HT-29 (cell line): Measurements from ENCODE around the gene SLC26A4. TPM values are rescaled to one million over a fixed set of nuclear protein-coding genes. Genes with fewer than 3 reads are reported as not detected.

ENCODE experiments used
- DNase-seq: peaks from one replicate; pipeline ENCODE4 v3.0.0-alpha.2; 2015; ENCODE audit warnings: low spot score
- total RNA-seq: library from RNA; depleted of rRNA; stranded (reverse); fragments of >200 nt; shearing (Covaris generic); gene quantifications from 2 replicates; pipeline ENCODE4 v1.2.3, GENCODE V29; 2014

Gene SLC26A4
- total RNA-seq, 1 experiment from 2014 or later = not detected

DNA sequence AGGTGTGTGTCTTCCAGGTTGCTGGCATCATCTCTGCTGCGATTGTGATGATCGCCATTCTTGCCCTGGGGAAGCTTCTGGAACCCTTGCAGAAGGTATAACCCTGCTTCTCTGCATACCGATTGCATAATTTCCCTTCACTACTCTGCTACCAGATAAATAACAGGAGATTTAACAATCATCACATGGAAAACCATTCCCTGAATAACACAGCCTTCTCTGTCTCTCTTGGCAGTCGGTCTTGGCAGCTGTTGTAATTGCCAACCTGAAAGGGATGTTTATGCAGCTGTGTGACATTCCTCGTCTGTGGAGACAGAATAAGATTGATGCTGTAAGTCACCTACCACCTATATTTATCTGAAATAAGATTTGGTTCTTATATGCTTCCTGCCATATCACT, 33.8 kb downstream of the SLC26A4 start:
- no peak for DNase-seq

DNA sequence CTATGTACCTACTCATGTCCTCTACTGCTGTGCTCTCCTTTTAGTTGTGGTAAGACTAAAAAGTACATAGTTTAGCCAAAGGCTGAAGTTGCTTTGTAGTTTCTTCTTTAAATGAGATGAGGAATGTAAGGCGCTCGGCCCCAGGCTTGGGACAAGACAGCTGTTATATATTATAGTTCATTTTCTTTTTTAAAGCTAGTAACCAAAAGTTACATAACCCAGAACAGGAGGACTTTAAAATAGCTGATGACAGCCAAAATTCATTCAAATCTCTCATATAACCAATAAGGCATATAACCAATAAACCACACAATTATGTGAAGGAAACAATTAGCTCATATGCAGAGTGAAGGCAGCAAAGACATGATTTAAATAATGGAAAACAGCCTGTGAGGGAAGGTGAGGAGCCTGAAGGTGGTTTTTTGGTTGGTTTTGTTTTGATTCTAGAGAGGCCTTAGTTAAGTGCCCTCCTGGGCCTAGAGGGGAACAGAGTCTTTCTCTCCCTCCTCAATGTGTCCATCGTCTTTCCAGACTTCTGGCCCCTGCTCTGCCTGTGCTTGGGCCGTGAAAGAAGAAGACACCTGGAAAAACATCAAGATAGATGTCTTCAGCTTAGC, 35.8 kb downstream of the SLC26A4 start:
- no peak for DNase-seq

DNA sequence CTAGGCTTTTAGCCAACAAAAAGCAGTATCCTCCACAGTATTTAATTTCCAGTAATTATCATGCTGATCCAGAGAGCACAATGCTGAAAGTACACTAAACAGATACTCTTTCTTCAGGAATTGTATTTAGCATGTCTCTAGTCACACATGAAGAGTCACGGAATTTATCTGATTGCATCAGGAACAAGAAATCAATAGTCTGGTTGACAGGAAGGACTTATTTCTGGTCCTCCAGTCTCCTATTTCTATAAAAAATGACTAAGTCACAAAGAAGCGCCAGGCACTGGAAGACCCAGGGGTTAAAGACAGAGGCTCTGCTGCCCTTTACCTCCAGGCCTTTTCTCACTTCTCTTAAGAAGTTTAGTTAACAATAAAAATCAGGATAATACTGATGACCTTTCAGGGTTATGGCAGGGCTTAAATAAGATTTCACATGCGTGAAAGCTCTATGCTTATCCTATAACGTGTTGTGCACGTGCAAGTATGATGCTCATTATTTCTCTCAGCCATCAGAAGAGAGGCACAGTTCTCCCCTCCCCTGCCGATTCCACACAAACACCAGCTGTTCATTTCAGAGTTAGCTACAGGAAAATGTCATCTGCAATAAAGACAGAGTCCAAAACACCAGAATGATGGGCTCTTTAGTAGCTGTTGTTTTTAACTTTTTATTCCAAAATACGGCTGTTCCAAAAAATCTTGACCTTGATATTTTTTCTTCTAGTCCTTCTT, 36.9 kb downstream of the SLC26A4 start:
- no peak for DNase-seq

DNA sequence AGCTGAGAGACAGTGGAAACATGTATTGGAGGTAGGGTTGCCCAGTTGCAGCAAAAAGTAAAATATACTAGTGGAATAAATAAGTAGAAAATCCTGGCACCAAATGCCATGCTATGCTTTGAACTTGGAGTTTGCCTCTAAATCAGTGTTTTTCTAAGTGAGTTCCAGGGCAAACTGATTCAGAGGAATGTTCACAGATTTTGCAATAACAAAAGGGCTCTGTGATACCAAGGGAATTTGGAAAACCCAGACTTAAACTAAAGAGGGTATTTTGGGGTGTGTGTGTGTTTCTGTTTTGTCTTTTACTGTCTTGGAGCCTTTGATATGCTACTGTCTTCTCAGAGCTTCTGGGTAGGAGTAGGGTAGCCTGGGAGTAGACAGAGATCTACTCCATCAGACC, 39.9 kb downstream of the SLC26A4 start:
- DNase-seq = no peak

DNA sequence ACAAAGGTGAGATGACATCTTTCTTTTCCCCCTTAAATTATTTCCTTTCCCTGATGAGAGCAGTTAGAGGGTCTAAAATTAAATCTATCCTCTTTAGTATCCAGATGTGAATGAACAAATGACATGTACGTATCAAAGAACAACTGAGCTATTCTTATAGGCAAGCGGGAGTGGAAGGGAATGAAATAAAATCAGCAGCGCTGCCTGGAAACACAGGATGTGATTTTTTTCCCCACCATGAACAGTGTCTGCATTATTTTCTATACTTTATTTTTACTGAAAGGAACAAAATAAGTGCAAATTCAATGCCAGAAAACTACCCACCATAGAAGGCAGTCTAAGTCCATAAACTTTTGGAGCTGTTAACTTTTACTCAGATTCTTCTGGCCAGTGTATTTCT, 40.6 kb downstream of the SLC26A4 start:
- no peak for DNase-seq

DNA sequence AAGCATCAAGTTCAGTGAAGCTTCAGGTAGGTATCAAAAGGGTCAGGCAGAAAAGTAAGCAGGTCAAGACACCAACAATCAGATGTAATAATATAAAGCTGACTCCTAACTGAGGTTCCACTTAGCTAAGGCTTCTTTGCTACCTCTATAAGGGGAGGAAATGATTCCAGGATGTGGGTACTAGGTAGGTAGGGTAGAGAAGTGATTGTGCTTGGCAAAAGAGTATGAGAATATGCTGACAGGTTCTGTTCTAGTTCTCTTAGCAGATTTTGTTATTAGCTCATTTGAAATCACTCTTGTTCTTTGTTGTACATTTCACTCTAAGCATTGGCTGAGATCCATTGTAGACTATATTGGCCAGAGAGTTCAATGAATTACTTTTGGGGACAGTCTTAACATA, 42.6 kb downstream of the SLC26A4 start:
- DNase-seq = no peak

DNA sequence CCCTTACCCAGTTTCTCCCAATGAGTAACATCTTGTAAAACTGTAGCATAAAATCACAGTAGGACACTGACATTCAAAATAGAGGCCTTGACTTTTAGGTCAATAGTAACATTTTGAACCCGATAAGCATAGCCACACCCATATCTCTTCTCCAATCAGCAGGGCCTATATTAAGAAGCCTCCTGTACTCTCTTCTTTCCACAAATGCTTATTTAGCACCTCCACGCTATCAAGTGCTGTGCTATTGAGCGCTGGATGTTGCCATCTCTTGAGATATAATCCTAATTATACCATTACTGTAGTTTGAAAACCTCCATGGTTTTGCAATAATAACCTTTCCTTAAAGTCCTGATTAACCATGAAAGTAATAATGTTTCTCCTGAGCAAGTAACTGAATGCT, 43.2 kb downstream of the SLC26A4 start:
- no peak for DNase-seq

DNA sequence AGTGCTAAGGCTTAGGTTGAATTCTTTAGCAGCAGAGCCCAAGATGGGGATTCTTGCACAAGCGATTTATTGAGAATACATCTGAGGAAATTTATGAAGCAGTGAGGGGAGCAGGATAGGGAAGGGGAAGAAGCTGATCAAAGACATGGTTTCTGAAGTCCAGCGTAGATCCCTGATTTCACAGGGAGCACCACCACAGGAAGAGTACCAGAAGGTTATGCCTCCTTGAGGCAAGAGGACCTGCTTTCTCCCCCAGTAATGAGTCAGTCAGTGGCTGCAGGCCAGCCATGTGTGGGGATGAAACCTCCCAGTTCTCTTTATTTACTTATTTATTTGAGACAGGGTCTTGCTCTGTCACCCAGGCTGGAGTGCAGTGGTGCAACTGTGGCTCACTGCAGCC, 48.3 kb downstream of the SLC26A4 start:
- DNase-seq = no peak

DNA sequence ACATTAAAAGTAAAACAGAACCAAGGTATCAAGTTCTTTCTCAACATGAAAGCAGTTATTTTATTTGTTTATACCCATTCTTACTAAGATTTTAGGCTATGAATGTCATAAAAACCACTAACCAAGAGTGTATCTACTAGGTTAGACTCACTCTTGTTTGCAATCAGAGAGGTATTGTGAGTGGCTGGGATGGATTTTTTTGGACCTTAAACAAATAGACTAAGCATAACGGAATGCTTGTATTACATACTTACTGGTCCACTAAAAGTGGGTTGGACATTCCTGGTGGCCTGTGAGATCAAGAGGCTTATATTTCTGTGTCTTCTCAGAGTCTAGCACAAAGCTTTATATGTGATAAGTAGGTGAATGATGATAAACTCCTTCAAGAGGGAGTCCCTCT, 50.7 kb downstream of the SLC26A4 start:
- DNase-seq = no peak

DNA sequence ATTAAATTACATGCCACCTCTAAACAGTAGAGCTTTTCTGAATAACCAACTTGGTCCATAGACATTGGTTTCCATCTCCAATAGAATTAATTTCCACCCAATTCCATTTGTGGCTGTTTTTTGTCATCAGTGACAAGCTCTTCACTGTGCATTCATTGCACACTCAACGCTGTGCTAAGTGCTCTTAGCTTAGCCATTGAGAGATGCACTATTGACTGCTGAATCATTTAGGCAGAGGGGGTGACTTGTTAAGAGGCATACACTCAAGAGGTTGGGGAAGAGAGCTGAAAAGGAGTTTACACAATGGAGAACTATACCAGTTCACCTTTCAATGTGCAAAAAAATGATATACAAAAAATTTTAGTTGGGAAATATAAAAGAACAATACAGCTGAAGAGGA, 51.4 kb downstream of the SLC26A4 start:
- no peak for DNase-seq

DNA sequence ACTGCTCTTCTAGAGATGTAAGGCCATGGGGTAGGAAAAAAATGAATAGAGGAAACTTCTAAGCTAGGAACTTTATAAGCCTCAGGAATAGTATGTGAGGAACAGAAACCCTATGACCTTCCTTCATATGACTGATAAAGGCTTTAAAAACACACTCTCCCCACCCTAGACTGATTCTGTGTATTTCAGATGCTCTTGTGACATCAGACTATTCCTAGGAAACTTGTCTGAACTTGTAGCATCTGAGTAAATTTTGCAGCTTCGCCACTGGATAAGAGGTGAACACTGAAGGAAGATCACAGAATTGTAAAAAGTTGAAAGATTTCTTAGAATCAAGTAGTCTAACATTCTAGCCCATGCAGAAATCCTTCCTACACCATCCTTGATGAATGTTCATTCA, 52.3 kb downstream of the SLC26A4 start:
- no peak for DNase-seq

DNA sequence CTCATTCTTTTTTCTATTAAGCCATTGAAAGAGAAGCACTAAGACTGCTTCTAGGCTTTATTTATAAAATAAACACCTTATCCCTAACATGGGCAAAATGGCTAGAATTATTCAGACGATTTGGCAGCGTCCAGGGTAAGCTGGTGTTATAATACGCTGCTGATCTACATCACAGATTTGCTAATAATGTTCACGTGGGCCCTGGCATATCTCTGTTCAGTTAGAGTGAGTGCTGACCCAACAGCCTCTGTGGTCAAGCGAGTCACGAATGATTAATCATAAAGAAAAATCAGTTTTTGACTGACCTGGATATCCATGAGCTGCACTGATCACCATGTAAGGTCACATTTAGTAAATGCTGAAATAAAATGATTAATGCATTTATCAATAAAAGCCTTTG, 54.9 kb downstream of the SLC26A4 start:
- DNase-seq = no peak

DNA sequence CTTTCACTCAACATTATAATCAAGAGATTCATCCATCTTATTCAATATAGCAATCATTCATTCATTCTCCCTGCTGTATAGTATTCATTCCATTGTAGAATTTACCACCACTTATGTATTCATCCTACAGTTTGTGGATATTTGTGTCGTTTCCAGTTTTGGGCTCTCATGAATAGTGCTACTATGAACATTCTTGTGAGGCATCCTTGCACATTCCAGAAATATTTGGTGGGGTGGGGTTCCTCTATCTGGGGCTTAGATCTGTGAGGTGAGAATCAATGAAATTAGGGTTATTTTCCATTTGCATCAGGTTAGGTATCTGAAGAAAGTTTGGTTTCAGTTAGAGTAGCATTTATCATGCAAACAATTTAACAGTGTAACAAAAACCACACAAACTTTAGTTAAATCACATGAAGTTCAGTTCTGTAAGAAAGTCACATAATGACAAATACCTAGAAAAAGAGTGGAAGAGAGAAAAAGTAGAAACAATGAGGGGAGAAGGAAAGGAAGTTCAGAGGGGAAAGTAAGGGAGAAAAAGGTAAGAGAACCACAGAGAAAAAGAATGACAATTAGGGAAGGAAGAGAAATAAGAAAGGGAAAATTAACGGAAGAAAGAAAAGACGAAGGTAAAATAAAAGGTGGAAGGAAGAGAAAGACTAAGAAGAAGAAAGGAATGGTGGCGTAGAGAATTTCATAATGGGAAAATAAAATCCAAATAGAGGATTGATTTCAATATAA, 58.0 kb downstream of the SLC26A4 start:
- DNase-seq = no peak

DNA sequence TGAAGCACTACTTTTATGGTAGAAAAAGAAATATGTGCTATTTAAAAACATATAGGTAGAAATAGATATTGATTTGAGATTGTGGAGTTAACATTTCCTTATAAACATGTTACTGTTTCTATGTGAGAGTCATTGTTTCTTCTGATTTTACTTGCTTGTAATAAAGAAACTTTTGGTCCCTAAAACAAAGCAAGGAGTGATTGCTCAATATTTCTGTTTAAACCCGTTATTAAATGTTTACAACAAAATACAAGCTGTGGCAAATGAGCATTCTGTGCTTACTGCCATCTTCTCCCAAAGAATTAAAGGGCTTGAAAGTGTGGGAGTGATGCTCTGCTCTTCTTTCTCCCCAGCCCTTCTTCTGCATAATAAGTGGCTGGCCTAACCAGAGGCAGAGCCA, 60.7 kb downstream of the SLC26A4 start:
- DNase-seq = no peak

DNA sequence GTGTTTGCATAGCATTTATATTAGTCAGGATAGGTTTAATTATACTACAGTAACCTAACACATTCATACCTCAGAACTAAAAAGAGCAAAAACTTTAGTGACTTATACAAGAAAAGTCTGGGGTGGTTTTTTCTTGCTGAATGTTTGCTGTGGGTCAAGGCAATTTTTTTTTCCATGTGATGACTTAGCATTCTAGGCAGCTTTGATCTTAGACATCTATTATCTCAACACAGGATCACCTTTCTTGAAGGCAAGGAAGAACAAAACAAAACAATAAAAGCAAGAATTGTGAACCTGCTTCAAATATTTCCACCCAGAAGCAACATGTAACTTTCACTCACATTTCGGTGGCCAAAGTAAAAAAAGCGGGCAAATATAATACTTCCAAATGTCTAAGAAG, 62.6 kb downstream of the SLC26A4 start:
- DNase-seq = no peak

DNA sequence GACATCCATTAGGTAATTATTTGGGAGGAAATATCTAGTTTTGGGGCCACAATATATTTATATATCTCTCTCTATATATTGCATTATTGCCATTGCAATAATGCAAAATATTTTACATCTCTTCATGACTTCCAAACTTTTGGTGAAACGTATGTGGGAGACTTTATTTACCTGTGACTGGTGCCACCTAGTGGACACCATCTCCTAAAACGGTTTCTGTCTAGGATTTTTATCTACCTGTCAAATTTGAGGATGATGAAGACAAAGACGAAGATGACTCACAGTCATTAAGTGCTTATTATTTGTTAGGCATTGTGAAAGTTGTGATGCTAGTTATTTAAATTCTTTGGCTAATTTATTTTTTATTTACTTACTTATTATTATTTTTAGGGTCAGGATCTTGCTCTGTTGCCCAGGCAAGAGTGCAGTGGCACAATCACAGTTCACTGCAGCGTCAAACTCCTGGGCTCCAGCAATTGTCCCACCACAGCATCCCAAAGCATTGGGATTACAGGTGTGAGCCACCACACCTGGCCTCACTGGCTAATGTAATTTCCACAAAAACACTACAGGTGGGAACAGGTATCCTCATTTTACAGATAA, 64.6 kb downstream of the SLC26A4 start:
- DNase-seq = peak; percentile 85

DNA sequence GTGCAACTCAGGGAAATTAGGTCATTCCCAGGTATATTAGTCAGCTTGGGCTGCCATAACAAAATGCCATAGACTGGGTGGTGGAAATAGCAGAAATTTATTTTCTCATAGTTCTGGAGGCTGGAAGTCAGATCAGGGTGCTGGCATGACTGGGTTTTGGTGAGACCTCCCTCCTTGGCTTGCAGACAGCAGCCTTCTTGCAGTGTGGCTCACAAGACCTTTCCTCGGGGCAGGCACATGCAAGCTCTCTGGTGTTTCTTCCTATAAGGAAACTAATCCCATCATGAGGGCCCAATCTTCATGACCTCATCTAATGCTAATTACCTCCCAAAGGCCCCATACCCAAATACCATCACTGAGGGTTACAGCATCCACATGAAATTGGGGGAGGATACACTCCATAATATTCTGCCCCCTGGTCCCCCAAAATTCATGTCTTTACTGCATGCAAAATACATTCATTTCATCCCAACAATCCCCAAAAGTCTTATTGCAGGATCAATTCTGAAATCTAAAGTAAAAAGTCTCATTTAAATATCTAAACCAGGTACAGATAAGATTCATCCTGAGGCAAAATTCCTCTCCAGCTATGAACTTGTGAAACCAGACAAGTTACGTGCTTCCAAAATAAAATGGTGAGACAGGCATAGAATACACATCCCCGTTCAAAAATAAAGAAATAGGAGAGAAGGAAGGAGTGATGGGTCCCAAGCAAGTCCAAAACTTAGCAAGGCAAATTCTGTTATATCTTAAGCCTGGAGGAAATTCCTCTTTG, 65.9 kb downstream of the SLC26A4 start:
- DNase-seq = no peak

DNA sequence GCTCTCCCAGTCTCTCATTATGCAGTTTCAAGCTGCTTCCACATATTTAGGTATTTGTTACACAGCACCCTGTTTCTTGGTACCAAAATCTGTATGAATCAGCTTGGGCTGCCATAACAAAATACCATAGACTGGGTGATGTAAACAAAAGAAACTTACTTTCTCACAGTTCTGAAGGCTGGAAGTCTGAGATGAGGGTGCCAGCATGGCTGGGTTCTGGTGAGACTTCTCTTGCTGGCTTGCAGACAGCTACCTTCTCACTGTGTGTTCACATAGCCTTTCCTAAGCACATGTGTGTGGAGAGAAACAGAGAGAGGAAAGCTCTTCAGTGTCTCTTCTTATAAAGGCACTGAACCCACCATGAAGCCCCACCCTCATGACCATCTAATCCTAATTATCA, 67.6 kb downstream of the SLC26A4 start:
- DNase-seq = no peak

DNA sequence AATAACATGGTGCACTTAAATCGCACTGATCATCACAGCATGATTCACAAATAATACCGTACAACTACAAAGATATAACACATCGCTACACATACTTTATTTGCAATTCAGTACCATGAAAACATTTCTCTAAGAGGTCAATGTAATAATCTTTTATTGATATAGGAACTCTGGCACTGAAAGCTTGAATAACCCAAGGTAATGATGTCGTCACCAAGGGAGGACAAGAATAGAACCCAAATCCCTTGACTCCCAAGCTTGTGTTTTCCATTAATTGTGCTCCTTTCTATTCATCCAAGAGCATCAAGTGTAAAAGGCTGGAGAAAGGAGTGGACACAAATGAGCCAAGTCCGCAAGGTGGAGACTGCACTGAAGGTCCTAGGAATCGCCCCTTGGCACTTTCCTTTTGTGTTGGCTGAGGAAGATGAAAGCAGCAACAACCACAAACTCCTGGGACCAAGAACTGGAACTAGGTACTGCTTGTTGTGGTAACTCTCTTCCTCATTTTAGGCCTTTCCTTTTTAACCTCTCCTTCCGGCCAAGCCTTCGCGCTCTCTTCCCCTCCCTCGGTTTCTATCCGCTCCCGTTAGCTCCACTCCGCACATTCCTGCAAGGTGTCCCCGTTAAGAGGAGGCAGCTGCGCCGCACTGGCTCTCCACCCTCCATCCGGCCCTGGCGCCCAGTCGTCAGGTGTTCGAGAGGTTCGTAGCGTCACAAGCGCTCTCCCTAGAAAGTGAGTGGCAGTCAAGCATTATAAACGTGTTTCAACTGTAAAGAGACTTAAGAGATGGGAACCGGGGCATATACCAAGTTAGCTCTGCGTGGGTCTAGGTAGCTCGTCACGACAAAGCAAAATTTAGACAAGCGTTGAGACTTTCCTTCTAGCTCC, 82.3 kb downstream of the SLC26A4 start:
- DNase-seq = no peak

DNA sequence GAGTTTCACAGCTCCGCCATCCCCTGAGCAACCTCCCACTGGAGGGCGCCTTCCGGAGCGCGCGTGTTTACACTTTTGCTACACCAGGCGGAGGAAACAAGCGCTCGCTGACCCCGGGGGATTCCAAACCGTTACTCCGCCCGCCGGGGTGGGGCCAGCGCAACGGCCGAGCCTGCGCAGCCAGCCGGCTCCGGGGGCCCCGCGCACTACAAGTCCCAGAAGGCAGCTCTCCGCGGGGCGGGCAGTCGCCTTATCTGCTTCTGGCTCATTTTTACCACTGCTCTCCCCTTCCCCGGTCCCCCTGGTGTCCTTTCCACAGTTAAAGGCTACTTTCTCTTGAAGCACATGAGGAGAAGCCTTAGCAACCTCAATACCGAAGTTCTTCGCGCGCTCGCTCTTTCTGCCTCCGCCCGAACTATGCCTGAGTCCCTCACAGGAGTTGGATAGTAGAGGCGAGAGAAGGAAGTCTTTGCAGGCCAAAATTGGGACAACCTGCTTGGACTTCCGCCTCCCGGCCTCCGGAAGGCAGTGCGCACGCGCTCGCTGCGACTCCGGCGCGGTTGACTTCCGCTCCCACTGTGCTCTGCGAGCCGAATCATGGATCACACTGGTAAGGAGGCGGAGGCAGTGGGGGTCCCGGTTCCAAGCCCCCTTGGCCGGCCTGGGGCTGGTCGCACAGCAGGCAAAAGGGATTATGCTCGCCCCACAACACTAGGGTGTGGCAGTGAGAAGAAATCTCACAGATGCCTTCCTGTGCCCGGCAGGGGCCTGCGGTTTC, 83.1 kb downstream of the SLC26A4 start, which contains the start of gene CBLL1:
CBLL1 (plus strand) TSS at position 576 of the 778 bp plus-strand sequence; CDS start at position 598, 22 bp downstream.
- DNase-seq = peak; percentile 97
